ENCODE measurements around the gene TMEM238L. TPM values are rescaled to one million over a fixed set of nuclear protein-coding genes. Genes with fewer than 3 reads are reported as not detected.

TMEM238L gene
- total RNA-seq, 3 donors from 2014 or later: 47.5 to 122 (median 76.5) TPM

DNA sequence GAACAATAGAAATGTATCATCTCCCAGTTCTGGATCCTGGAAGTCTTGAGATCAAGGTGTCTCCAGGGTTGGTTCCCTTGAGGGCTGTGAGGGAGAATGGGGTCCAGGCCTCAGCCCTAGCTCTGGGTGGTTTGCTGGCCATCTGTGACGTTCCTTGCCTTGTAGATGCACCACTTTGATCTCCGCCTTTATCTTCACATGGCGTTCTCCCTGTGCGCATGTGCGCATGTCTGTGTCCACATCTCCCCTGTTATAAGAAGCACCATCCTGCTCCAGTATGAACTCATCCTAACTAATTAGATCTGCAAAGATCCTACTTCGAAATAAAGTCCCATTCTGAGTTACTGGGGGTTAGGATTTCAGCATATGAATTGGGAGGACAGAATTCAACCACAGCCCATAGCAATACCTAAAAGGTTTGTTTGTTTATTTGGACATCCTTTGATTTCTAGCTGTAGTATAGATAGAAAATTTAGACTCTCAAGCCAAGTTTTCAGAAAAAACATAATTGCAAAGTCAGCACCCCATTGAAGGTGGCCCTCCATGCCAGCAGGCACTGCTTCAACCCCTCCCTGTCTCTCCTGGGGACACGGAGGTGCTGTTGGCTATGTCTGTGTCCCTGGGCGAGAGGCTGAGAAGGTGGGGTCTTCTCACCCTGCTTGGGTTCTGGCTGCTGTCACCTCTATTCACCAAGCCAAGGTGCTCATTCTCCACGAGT lies 2.8 kb upstream of the TMEM238L start:
- intact Hi-C loops (cut with DNase I, micrococcal nuclease): no loop called here

DNA sequence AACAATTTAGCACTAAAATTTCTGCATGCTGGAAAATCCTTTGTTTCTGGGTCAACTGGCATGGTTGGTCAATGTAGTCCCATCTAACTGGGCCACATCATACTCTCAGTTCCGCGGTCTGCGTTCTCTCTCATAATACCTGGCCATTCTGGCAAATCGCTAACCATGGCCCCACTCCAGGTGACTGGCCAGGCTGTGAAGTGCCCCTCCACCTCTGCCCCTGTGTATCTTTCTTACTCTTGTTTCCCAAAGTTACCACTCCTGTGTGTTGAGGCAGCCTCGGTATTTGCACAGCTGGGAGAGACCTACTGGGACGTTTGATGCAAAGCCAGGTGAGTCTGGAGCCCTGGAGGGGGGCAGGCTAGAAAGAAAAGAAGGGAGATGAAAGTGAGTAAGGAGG lies 2.0 kb upstream of the TMEM238L start:
- TF ChIP-seq, protein P1, sequence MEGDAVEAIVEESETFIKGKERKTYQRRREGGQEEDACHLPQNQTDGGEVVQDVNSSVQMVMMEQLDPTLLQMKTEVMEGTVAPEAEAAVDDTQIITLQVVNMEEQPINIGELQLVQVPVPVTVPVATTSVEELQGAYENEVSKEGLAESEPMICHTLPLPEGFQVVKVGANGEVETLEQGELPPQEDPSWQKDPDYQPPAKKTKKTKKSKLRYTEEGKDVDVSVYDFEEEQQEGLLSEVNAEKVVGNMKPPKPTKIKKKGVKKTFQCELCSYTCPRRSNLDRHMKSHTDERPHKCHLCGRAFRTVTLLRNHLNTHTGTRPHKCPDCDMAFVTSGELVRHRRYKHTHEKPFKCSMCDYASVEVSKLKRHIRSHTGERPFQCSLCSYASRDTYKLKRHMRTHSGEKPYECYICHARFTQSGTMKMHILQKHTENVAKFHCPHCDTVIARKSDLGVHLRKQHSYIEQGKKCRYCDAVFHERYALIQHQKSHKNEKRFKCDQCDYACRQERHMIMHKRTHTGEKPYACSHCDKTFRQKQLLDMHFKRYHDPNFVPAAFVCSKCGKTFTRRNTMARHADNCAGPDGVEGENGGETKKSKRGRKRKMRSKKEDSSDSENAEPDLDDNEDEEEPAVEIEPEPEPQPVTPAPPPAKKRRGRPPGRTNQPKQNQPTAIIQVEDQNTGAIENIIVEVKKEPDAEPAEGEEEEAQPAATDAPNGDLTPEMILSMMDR (IDR thresholded peaks at IDR 0.05): no peak
- no peak for ATAC-seq
- Histone ChIP-seq H3K36me3 (ENCODE audit: low read depth) (no peaks in the 10 kb centered on the region), H3K4me1 (ENCODE audit: low read depth) (peaks cover 8% of the 10 kb centered on the region), H3K9me3 (no peaks in the 10 kb centered on the region), H3K4me3 (no peak overlapping the region)
- intact Hi-C loops (cut with DNase I, micrococcal nuclease): no loop called here
- DNase-seq: no peak

More for the DNA sequence above, 2.8 kb upstream of the TMEM238L start:
- Histone ChIP-seq H3K4me3 (no peak overlapping the region), H3K36me3 (ENCODE audit: low read depth) (no peaks in the 10 kb centered on the region), H3K9me3 (no peaks in the 10 kb centered on the region), H3K4me1 (ENCODE audit: low read depth) (peaks cover 8% of the 10 kb centered on the region)
- DNase-seq (no peak), ATAC-seq (no peak)
- TF ChIP-seq, protein P1 (IDR thresholded peaks at IDR 0.05): no peak

DNA sequence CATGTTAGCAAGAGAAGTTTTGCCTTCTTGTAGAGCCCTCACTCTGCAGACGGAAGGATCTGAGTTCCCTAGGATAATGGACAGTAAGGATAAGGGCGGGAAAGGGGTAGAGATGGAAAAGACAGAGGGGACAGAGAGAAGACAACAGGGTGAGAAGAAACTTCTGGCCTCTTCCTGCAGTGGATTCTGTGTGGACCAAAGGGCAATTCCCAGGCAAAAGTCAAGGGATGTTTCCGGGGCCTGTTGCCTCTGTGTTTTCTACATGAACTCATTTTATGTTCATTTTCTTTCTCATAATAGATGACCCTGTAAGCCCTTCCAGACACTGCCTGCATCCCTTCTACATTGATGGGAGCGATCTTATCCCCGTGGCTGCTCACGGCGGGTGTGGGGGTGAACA lies 647 bp upstream of the TMEM238L start:
- TF ChIP-seq, protein P1 (IDR thresholded peaks at IDR 0.05): no peak
- no peaks in the 10 kb centered on the region for H3K36me3 ChIP-seq (ENCODE audit: low read depth)
- H3K9me3 ChIP-seq: no peaks in the 10 kb centered on the region
- intact Hi-C loops (cut with DNase I, micrococcal nuclease): no loop called here
- no peak overlapping the region for H3K4me3 ChIP-seq
- H3K4me1 ChIP-seq (ENCODE audit: low read depth): peaks cover 9% of the 10 kb centered on the region
- DNase-seq: peak in 1 of 3 donors; percentile 42
- no peak for ATAC-seq

GRCh38 chr17:10803350-10803749 lies 549 bp downstream of the TMEM238L start:
- TF ChIP-seq, protein P1 (IDR thresholded peaks at IDR 0.05): no peak
- Histone ChIP-seq H3K4me3 (peak overlapping the region; percentile 40), H3K4me1 (ENCODE audit: low read depth) (peaks cover 19% of the 10 kb centered on the region), H3K9me3 (no peaks in the 10 kb centered on the region), H3K36me3 (ENCODE audit: low read depth) (no peaks in the 10 kb centered on the region)
- DNase-seq (peak in 1 of 3 donors; percentile 63), ATAC-seq (peak; percentile 1)
- intact Hi-C loops (cut with DNase I, micrococcal nuclease): no loop called here

DNA sequence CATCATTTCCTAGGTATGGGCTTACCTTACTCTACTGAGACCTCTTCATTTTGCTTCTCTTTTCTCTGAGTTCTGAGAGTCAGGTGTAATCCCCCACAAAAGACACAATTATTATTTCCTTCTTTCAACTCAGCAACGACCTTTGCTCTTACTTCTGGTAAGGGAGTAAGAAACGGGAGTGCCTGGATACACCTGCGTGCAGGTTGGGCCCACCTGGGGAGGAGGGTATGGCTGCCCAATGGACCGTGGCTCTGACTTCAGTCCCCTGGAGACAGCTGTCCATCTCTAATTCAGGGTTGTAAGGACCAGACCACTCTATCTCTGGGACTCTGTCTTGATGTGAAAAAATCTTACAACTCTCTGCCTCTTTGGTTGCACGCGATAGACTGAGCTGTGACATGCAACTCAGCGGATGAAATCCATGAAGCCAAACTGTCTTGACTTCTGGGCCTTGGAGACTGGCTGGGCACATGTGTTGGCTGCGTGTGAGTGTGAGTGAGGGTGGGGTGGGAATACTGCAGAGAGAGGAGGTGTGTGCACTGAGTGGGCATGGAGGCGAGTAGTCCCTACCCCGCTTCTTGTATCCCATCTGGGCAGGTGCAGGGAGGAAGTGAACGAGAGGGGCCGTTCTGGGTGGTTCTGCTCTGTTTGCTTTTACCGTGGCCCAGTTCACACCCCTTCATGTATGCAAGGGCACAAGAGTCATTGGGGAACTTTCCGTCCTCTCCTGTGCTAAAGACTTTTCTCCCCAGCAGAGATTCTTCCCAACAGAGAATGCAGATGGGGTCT lies 1.2 kb downstream of the TMEM238L start:
- ATAC-seq: peak; percentile 53
- no peaks in the 10 kb centered on the region for H3K9me3 ChIP-seq
- TF ChIP-seq, protein P1 (IDR thresholded peaks at IDR 0.05): no peak
- H3K4me1 ChIP-seq (ENCODE audit: low read depth): peaks cover 26% of the 10 kb centered on the region
- intact Hi-C loops (cut with DNase I, micrococcal nuclease): no loop called here
- no peaks in the 10 kb centered on the region for H3K36me3 ChIP-seq (ENCODE audit: low read depth)
- peak; percentile 63 to 78 (median 78) for DNase-seq
- H3K4me3 ChIP-seq: peak overlapping the region; percentile 40
